GM12801 (cell line): ENCODE results near the gene STX5.

Experiments used
- TF ChIP-seq, protein P1 (sequence below): IDR thresholded peaks from one replicate; pipeline ENCODE4 v1.5.1; 2011; ENCODE audit warnings: control low read depth; ENCODE audit not compliant: insufficient read length; ENCODE audit errors: extremely low read depth

Gene STX5

DNA sequence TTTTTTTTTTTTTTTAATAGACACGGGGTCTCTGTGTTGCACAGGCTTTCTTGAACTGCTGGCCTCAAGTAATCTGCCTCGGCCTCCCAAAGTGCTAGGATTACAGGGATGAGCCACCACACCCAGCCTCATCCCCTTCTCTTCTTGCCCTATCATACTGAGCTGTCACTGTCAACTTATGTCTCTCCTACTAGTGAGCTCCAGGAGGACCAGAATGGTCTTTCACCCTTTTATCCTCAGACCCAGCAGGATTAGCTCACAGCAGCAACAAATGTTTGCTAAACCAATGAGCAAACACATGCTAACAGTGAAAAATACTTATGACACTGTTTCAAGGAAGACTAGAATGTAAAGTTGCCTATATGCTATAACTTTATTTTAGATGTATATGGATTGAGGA is 20.2 kb downstream of the STX5 start:
- TF ChIP-seq, protein P1, sequence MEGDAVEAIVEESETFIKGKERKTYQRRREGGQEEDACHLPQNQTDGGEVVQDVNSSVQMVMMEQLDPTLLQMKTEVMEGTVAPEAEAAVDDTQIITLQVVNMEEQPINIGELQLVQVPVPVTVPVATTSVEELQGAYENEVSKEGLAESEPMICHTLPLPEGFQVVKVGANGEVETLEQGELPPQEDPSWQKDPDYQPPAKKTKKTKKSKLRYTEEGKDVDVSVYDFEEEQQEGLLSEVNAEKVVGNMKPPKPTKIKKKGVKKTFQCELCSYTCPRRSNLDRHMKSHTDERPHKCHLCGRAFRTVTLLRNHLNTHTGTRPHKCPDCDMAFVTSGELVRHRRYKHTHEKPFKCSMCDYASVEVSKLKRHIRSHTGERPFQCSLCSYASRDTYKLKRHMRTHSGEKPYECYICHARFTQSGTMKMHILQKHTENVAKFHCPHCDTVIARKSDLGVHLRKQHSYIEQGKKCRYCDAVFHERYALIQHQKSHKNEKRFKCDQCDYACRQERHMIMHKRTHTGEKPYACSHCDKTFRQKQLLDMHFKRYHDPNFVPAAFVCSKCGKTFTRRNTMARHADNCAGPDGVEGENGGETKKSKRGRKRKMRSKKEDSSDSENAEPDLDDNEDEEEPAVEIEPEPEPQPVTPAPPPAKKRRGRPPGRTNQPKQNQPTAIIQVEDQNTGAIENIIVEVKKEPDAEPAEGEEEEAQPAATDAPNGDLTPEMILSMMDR, result no peak

DNA sequence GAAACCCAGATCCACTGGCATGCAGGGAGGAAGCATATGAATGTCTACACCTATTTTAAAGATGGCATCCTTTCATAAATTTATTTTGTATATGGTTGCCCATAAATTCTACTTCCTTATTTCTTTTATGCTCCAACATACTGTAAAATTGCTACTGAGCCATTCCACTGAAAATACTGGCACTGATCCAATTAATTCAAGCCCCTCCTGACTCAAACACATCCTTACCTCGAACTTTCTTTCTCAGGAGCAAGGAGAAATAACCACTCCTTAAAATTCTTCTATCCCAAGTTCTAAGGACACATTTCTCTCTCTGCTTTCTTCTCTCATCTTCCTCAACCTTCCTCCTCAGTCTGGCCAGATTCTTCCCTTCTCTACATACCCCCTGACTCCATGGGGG is 21.1 kb downstream of the STX5 start:
- TF ChIP-seq, protein P1, result no peak

DNA sequence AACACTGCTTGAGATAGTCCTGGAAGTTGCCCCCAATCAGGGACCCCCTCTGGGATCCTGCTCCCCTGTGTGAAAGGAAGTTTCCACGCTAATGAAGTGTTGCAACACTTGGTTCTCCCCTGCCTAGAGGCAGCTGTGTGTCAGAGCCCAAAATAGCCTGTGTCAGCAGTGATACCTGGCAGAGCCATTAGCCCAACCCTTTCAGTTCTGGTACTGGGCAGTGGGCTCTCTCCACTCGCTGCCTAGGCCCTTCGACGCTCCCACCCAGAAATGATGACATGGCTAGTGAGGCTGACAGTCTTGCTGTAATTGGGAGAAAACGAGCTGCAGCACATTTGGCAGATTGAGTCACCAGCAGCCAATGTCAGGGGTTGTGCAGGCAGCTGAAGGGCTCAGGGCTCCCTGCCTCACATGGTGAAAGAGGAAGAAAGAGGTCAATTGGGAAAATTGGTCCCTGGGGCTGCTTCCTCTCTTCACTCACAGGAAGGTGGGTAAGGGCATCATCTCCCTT is 25.2 kb downstream of the STX5 start:
- TF ChIP-seq, protein P1, result no peak

DNA sequence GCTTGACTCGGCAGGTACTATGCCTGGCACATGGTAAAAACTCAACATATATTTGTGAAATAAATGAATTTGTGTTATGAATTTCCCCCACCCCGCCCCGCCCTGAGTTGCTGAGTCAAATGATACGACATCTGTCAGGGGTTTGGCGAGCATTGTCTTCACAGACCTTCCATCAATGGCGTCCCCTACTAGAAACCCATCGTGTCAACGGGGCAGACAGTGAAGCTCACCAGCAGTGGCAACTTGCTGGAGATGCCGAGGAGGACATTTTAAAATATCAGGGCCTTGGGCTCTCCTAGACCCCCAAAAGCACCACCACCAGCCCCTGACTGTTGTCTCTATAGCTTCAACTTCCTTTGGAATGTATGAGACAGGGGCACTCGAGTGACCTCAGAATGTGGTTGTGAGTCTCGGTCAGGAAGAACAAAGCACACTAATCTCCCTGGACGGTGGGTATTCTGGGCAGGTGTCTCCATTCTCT is 25.9 kb downstream of the STX5 start:
- TF ChIP-seq, protein P1, result no peak

DNA sequence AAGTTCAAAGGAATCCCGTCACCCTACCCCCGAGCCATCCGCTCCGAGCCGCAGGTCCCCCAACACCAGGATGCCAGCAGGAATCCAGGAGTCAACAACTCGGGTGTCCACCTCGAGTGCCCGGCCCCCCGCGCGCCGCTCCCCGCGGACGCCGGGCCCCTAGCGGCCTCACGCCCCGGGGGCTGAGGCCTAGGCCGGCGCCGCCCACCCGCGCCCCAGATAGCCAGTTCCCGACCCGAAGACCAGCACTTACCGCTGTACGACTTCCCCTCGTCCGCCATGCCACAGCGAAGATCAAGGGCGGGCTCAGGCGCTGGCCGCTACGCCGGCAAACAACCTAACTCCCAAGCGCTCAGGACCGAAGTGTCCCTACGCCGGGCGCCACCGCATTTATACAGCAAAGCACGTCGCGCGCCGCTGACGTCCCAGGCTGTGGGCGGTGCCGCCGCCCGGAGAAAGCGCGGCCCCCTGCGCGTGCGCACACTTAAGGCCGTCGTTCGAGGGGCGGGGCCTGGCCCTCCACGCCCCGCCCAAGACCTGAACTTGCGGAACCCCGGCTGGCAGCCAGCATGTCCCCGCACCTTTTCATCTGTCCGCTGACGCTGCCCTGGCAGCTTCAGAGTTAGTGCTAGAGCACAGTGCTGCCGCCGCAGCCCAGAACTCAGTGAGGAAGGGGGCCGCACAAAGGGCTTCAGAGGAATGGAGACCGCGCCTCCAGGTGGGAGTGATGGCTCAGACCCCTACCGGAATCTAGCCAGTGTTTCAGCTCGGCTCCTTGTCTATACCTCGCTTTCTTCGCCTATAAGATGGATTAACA is 26.6 kb downstream of the STX5 start, which contains the start of gene NXF1:
Gene NXF1 (minus strand): TSS at position 365 of the 817 bp plus-strand sequence. CDS start 84 bp downstream, at position 281.
- TF ChIP-seq, protein P1, result no peak

DNA sequence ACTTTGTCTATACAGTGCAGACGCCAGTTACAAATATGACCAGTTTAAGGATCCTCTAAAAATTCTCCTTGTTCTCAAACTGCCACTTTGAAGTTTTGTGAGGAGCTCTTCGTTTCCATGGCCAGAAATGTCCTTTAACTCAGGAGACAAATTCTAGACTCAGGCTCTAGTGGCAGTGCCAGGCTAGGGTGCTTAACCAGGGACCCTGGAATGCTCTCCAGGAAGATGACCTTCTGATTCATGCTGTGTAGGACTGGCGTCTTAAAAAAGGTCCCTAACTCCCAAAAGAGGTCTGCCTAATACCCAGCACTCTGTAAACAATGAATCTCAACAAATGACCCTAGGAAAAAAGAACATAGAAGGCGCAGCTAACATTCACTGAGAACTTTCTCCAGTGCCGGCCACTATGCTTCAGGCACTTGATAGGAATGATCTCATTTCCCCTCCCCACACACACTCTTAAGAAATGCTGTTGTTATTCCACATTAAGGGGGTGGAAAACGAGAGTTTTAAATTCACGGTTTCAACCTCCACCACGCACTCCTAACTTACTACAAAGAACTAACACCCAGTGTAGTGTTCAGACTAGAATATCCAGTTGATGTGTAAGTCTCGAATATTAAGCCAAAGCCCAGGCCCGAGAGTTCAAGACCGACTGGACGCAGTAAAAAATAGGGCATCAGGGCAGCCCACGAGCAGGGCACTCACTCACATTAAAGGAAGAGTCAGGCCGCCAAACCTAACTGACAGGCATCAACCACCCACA is 27.4 kb downstream of the STX5 start:
- TF ChIP-seq, protein P1, result no peak

DNA sequence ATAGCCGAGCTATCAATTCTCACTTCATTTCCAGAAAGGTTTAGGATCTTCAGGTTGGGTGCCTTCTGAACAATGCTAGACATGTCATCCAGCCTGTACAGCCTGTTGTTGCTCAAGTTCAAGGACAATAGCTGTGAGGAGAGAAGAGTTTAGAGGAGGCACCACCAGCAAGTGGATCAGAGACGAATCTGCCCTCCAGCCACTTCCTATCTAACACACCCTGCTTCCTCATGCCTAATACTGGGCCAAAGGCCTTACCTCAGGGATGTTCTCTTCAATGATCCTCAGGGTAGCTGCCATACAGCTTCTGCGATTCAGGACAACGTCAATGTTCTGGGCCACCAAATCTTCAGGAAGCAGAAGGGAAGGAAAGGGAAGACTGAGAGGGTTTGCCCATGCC is 30.8 kb downstream of the STX5 start:
- TF ChIP-seq, protein P1, result no peak
